ENCODE data around the gene U2SURP. TPM values are rescaled to one million over a fixed set of nuclear protein-coding genes. Genes with fewer than 3 reads are reported as not detected.

Gene U2SURP
- total RNA-seq, 1 donor from 2014 or later = 72.2 TPM

DNA sequence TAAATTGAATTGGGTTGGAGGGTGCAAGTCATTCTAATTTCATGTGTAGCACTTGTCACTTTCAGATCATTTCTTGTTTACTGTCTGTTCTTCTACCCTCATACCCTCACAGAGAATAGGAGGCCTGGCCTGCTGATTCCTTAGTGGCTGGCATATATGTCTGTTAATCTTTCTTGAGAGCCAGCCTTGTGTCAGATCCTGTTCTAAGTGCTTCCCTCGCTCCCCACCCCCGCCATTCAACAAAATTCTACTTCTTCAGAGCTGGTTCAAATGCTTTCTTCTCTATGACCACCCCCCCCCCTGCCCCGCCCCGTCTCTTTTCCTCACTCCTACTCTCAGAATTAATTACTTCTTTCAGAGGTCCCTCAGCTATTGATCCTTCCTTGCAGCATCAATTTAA is 1.5 kb upstream of the U2SURP start:
- TF ChIP-seq POLR2A (IDR thresholded peaks at IDR 0.05) = no peak
- no peak for TF ChIP-seq POLR2AphosphoS5 (IDR thresholded peaks at IDR 0.05; ENCODE audit: insufficient read depth in 1 of 2, low read depth in 1 of 2)
- TF ChIP-seq, protein P1, sequence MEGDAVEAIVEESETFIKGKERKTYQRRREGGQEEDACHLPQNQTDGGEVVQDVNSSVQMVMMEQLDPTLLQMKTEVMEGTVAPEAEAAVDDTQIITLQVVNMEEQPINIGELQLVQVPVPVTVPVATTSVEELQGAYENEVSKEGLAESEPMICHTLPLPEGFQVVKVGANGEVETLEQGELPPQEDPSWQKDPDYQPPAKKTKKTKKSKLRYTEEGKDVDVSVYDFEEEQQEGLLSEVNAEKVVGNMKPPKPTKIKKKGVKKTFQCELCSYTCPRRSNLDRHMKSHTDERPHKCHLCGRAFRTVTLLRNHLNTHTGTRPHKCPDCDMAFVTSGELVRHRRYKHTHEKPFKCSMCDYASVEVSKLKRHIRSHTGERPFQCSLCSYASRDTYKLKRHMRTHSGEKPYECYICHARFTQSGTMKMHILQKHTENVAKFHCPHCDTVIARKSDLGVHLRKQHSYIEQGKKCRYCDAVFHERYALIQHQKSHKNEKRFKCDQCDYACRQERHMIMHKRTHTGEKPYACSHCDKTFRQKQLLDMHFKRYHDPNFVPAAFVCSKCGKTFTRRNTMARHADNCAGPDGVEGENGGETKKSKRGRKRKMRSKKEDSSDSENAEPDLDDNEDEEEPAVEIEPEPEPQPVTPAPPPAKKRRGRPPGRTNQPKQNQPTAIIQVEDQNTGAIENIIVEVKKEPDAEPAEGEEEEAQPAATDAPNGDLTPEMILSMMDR (IDR thresholded peaks at IDR 0.05) = no peak
- Histone ChIP-seq H3K9me3 (no peaks in the 10 kb centered on the region), H3K4me1 (peaks cover 35% of the 10 kb centered on the region), H3K4me3 (no peak overlapping the region), H3K27ac (no peak overlapping the region), H3K27me3 (no peaks in the 10 kb centered on the region), H3K36me3 (no peaks in the 10 kb centered on the region)
- DNase-seq (ENCODE audit: extremely low spot score in 2 of 2) = no peak
- intact Hi-C loops (cut with DNase I) = loop anchor here (10.0 kb wide), 1 partner anchor 415 kb away; no protein-coding TSS in a partner anchor

DNA sequence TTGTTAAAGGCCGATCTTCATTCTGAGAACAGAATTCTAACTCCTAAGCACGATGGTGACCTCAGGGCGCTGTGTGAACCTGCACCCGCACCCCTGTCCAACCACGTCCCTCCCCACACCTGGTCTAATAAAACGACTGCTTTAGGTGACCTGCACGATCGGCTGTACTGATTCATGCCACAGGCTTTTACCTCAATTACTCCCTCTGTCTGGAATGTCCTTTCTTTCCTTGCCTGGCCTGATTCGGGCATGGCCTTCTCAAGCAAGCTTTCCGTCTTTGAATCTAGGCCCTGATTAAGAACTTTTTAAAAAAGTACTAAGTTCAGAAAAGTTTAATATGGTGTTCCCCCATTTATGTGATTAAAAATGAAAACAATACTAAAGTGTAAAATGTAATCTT is 842 bp upstream of the U2SURP start:
- TF ChIP-seq, protein P1 (IDR thresholded peaks at IDR 0.05) = no peak
- no peak for TF ChIP-seq POLR2AphosphoS5 (IDR thresholded peaks at IDR 0.05; ENCODE audit: insufficient read depth in 1 of 2, low read depth in 1 of 2)
- TF ChIP-seq POLR2A (IDR thresholded peaks at IDR 0.05) = no peak
- DNase-seq (ENCODE audit: extremely low spot score in 2 of 2) = no peak
- no peaks in the 10 kb centered on the region for H3K9me3 ChIP-seq
- no peaks in the 10 kb centered on the region for H3K36me3 ChIP-seq
- H3K27me3 ChIP-seq = no peaks in the 10 kb centered on the region
- H3K27ac ChIP-seq = peak overlapping the region; percentile 89
- intact Hi-C loops (cut with DNase I) = no loop called here
- peaks cover 40% of the 10 kb centered on the region for H3K4me1 ChIP-seq
- H3K4me3 ChIP-seq = peak overlapping the region; percentile 85 to 88

DNA sequence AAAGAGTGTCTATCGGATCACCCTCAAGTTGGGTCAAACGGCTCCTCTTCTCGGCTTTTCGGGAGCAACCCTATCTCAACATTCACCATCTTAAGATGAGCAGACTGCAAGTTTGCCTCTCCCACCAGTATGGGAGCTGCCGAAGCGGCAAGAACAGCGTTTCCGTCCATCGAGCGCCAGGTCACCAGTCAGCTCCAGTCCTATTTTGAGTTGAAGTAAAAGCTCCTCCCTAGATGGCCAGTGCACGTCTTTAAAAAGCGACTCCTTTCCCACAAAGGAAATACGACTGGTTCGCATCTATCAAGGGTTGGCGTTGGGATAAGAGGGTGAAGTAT is 369 bp upstream of the U2SURP start:
- Histone ChIP-seq H3K36me3 (no peaks in the 10 kb centered on the region), H3K27me3 (no peaks in the 10 kb centered on the region), H3K27ac (peak overlapping the region; percentile 89), H3K9me3 (no peaks in the 10 kb centered on the region), H3K4me1 (peaks cover 44% of the 10 kb centered on the region), H3K4me3 (peak overlapping the region; percentile 85 to 88)
- TF ChIP-seq POLR2A (IDR thresholded peaks at IDR 0.05) = no peak
- TF ChIP-seq, protein P1 (IDR thresholded peaks at IDR 0.05) = no peak
- no peak for TF ChIP-seq POLR2AphosphoS5 (IDR thresholded peaks at IDR 0.05; ENCODE audit: insufficient read depth in 1 of 2, low read depth in 1 of 2)
- no peak for DNase-seq (ENCODE audit: extremely low spot score in 2 of 2)
- intact Hi-C loops (cut with DNase I) = no loop called here

DNA sequence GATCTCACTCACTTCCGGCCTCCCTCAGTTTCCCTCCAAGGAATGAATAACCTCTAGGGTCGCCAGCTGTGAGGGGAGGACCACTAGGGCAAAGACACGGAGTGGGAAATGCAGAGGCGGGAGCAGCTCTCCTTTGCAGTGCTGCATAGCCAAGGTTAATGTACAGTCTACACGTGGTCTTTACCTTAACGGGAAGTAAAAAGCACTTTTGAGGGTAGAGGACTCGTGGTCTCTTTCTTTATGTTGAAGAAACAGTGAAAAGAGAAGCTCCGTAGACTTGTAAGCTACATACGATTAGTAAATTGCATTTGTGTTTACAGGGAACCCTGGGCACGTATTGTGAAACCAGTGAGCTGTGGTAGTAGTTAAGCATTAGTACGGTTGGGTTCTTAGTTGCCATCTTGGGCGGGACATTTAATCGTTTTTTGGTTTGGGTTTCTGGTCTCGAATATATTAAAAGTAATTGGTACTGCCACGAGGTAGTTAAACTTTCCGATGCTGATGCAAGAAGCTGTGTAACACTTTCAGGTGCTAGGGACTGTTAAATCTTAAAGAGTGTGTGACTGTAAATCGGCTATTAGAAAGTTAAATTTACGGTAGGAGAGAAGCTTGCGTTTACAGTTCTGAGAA is 828 bp downstream of the U2SURP start:
- Histone ChIP-seq H3K9me3 (no peaks in the 10 kb centered on the region), H3K36me3 (no peaks in the 10 kb centered on the region), H3K4me3 (peak overlapping the region; percentile 85 to 88), H3K27me3 (no peaks in the 10 kb centered on the region), H3K27ac (peak overlapping the region; percentile 89), H3K4me1 (peaks cover 56% of the 10 kb centered on the region)
- no peak for DNase-seq (ENCODE audit: extremely low spot score in 2 of 2)
- TF ChIP-seq POLR2AphosphoS5 (IDR thresholded peaks at IDR 0.05; ENCODE audit: insufficient read depth in 1 of 2, low read depth in 1 of 2) = no peak
- TF ChIP-seq, protein P1 (IDR thresholded peaks at IDR 0.05) = no peak
- TF ChIP-seq POLR2A (IDR thresholded peaks at IDR 0.05) = no peak
- intact Hi-C loops (cut with DNase I) = no loop called here

DNA sequence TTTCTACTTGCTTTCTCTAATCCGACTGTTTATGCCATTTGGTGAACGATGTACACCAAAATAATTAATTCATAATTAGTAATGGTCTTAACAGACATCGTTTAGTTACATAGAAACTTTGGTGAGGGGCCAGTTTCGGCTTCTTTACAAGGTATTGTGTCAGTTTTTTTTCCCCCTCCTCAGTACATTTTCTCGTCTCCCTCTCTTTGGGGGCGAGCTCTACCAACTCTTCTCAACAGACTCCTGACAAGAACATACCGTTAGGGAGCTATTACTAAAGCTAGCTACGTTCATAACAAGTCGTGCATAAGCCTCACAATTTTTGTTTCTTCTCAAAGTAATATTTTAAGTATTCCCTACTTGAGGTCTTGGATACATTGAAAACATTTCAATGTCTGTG is 1.4 kb downstream of the U2SURP start:
- Histone ChIP-seq H3K27ac (no peak overlapping the region), H3K27me3 (no peaks in the 10 kb centered on the region), H3K4me3 (peak overlapping the region; percentile 85 to 88), H3K4me1 (peaks cover 61% of the 10 kb centered on the region), H3K36me3 (no peaks in the 10 kb centered on the region), H3K9me3 (no peaks in the 10 kb centered on the region)
- intact Hi-C loops (cut with DNase I) = no loop called here
- no peak for DNase-seq (ENCODE audit: extremely low spot score in 2 of 2)
- no peak for TF ChIP-seq POLR2A (IDR thresholded peaks at IDR 0.05)
- no peak for TF ChIP-seq POLR2AphosphoS5 (IDR thresholded peaks at IDR 0.05; ENCODE audit: insufficient read depth in 1 of 2, low read depth in 1 of 2)
- TF ChIP-seq, protein P1 (IDR thresholded peaks at IDR 0.05) = no peak
